Neural cell (in vitro differentiated cells): ENCODE data around the gene SYP.
"Not testable (repeated sequence)": the region's sequence is repeated elsewhere in the genome, so short reads cannot be mapped to it uniquely, and the experiment has no call there.

Source experiments
- POLR2AphosphoS5 ChIP-seq: IDR thresholded peaks from 2 replicates; pipeline ENCODE4 v1.6.1; 2012
- TAF1 ChIP-seq: IDR thresholded peaks from 2 replicates; pipeline ENCODE4 v1.6.1; 2012; ENCODE audit warnings: low read depth
- TF ChIP-seq, protein P1 (sequence below): fragments of 450-650 bp; IDR thresholded peaks from 2 replicates; pipeline ENCODE4 v1.5.1; 2014; ENCODE audit warnings: antibody characterized with exemption, mild to moderate bottlenecking, moderate library complexity; ENCODE audit not compliant: poor library complexity, severe bottlenecking
- TF ChIP-seq, protein P2 (sequence below): IDR thresholded peaks from 2 replicates; pipeline ENCODE4 v1.6.1; 2012; ENCODE audit warnings: borderline replicate concordance

GRCh38 chrX:49148390-49149100 is 51.4 kb downstream of the SYP start:
- TF ChIP-seq, protein P1, sequence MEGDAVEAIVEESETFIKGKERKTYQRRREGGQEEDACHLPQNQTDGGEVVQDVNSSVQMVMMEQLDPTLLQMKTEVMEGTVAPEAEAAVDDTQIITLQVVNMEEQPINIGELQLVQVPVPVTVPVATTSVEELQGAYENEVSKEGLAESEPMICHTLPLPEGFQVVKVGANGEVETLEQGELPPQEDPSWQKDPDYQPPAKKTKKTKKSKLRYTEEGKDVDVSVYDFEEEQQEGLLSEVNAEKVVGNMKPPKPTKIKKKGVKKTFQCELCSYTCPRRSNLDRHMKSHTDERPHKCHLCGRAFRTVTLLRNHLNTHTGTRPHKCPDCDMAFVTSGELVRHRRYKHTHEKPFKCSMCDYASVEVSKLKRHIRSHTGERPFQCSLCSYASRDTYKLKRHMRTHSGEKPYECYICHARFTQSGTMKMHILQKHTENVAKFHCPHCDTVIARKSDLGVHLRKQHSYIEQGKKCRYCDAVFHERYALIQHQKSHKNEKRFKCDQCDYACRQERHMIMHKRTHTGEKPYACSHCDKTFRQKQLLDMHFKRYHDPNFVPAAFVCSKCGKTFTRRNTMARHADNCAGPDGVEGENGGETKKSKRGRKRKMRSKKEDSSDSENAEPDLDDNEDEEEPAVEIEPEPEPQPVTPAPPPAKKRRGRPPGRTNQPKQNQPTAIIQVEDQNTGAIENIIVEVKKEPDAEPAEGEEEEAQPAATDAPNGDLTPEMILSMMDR: not testable (repeated sequence)
- TF ChIP-seq, protein P2, sequence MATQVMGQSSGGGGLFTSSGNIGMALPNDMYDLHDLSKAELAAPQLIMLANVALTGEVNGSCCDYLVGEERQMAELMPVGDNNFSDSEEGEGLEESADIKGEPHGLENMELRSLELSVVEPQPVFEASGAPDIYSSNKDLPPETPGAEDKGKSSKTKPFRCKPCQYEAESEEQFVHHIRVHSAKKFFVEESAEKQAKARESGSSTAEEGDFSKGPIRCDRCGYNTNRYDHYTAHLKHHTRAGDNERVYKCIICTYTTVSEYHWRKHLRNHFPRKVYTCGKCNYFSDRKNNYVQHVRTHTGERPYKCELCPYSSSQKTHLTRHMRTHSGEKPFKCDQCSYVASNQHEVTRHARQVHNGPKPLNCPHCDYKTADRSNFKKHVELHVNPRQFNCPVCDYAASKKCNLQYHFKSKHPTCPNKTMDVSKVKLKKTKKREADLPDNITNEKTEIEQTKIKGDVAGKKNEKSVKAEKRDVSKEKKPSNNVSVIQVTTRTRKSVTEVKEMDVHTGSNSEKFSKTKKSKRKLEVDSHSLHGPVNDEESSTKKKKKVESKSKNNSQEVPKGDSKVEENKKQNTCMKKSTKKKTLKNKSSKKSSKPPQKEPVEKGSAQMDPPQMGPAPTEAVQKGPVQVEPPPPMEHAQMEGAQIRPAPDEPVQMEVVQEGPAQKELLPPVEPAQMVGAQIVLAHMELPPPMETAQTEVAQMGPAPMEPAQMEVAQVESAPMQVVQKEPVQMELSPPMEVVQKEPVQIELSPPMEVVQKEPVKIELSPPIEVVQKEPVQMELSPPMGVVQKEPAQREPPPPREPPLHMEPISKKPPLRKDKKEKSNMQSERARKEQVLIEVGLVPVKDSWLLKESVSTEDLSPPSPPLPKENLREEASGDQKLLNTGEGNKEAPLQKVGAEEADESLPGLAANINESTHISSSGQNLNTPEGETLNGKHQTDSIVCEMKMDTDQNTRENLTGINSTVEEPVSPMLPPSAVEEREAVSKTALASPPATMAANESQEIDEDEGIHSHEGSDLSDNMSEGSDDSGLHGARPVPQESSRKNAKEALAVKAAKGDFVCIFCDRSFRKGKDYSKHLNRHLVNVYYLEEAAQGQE: not testable (repeated sequence)
- not testable (repeated sequence) for TF ChIP-seq POLR2AphosphoS5, TAF1
